ENCODE measurements around the gene MS4A6A.
"Not testable (repeated sequence)": the region's sequence is repeated elsewhere in the genome, so short reads cannot be mapped to it uniquely, and the experiment has no call there.

MS4A6A gene

DNA sequence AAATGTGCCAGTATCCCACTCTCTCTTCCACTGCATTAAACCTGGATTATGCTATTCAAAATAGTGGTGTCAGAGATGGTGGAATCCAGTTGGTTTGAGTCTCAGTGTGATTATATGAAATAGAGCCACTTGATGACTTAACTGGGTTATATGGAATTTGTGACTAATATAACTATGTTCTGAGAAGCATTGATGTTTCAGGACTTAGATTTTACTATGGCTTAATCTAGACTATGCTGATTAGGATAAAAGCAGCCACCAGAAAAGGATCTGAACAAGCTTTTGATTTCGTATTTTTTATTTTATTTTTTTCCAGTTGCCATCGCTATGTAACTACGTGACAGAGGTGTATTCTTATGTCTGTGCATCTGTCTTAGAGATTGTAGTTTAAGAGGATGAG, 39.1 kb downstream of the MS4A6A start:
- no peaks in the 10 kb centered on the region for H3K36me3 ChIP-seq
- no peak overlapping the region for H3K4me3 ChIP-seq
- TF ChIP-seq CTCF (IDR thresholded peaks at IDR 0.05): no peak
- H3K4me1 ChIP-seq: no peaks in the 10 kb centered on the region
- H3K27me3 ChIP-seq: no peaks in the 10 kb centered on the region
- DNase-seq: no peak
- no peaks in the 10 kb centered on the region for H3K9me3 ChIP-seq
- H3K27ac ChIP-seq: no peak overlapping the region
- intact Hi-C loops (cut with DNase I; ENCODE audit: low total_unique reads): no loop called here

DNA sequence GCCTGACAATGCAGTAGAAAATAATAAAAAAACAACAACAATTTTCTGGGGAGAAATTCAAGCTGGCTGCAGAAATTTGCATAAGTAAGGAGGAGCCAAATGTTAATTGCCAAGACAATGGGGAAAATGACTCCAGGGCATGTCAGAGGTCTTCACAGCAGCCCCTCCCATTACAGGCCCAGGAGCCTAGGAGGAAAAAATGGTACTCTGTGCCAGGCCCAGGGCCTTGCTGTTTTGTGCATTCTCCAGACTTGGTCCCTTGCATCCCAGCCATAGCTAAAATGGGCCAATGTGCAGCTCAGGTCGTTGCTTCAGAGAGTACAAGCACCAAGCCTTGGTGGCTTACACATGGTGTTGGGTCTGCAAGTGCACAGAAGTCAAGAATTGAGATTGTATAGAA, 49.0 kb downstream of the MS4A6A start:
- no peaks in the 10 kb centered on the region for H3K4me1 ChIP-seq
- H3K36me3 ChIP-seq: no peaks in the 10 kb centered on the region
- no peak for DNase-seq
- TF ChIP-seq CTCF (IDR thresholded peaks at IDR 0.05): no peak
- H3K27me3 ChIP-seq: no peaks in the 10 kb centered on the region
- H3K9me3 ChIP-seq: peaks cover 0 to 15% (median 0%) of the 10 kb centered on the region in 3 donors
- intact Hi-C loops (cut with DNase I; ENCODE audit: low total_unique reads): no loop called here
- H3K4me3 ChIP-seq: no peak overlapping the region
- no peak overlapping the region for H3K27ac ChIP-seq

DNA sequence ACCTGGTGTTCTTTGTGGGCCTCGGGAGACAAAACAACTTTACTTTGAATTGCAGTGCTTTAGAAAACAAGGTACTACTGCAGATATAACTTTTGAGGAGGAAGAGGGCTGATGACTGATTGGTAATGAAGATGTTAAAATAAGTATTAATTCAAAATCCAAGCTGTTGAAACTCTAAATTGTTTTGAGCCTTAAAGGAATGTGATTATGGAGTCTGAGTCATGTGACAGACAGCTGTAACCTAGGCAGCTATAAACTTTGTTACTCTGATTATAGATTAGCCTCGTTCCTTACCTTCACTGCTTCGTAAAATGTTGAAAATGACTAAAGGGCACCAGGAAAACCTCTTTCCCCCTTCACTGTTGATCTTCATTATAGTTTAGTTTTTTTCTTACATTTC, 51.0 kb downstream of the MS4A6A start:
- no peak for TF ChIP-seq CTCF (IDR thresholded peaks at IDR 0.05)
- intact Hi-C loops (cut with DNase I; ENCODE audit: low total_unique reads): no loop called here

GRCh38 chr11:60130496-60130895, 52.4 kb downstream of the MS4A6A start:
- Histone ChIP-seq H3K9me3 (peaks cover 0 to 9% (median 0%) of the 10 kb centered on the region in 3 donors), H3K27ac (no peak overlapping the region), H3K36me3 (no peaks in the 10 kb centered on the region), H3K4me1 (no peaks in the 10 kb centered on the region), H3K4me3 (no peak overlapping the region), H3K27me3 (no peaks in the 10 kb centered on the region)
- DNase-seq: no peak
- no peak for TF ChIP-seq CTCF (IDR thresholded peaks at IDR 0.05)
- intact Hi-C loops (cut with DNase I; ENCODE audit: low total_unique reads): no loop called here

More for the DNA sequence above, 51.0 kb downstream of the MS4A6A start:
- Histone ChIP-seq H3K4me1 (no peaks in the 10 kb centered on the region), H3K9me3 (peaks cover 0 to 15% (median 0%) of the 10 kb centered on the region in 3 donors), H3K36me3 (no peaks in the 10 kb centered on the region), H3K4me3 (no peak overlapping the region), H3K27me3 (no peaks in the 10 kb centered on the region), H3K27ac (no peak overlapping the region)
- no peak for DNase-seq

DNA sequence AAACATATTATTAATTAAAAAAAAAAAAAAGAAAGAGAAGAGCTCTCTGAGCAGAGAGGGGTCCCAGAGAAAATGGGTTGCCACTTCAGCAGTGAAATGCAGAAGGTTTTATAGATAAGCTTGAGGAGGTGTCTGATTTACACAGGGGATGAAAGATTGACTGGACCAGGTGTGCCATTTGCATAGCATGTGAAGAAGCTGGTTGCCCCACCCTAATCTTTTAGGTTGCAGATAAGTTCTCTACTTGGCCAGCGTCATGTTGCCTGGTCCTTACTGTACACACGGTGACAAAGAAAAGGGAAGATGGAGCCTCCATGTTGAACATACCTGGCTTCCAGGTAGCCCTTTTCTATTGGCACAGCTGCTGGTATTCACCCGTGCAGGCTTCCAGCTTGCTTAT, 53.0 kb downstream of the MS4A6A start:
- intact Hi-C loops (cut with DNase I; ENCODE audit: low total_unique reads): no loop called here
- Histone ChIP-seq H3K36me3 (no peaks in the 10 kb centered on the region), H3K4me3 (no peak overlapping the region), H3K27me3 (no peaks in the 10 kb centered on the region), H3K9me3 (peaks cover 0 to 9% (median 0%) of the 10 kb centered on the region in 3 donors), H3K4me1 (no peaks in the 10 kb centered on the region), H3K27ac (no peak overlapping the region)
- no peak for DNase-seq
- TF ChIP-seq CTCF (IDR thresholded peaks at IDR 0.05): no peak

GRCh38 chr11:60128866-60129265, 54.0 kb downstream of the MS4A6A start:
- intact Hi-C loops (cut with DNase I; ENCODE audit: low total_unique reads); H3K9me3 ChIP-seq; H3K27ac ChIP-seq; H3K27me3 ChIP-seq; H3K4me3 ChIP-seq; H3K4me1 ChIP-seq; DNase-seq; H3K36me3 ChIP-seq: not testable (repeated sequence)
